GM19455 (cell line): ENCODE measurements around the gene FOXL3.
"Not testable (repeated sequence)": the region's sequence is repeated elsewhere in the genome, so short reads cannot be mapped to it uniquely, and the experiment has no call there.

Experiments
- ATAC-seq: cut with Tn5 transposase; IDR thresholded peaks from one replicate; pipeline ENCODE4 v1.9.1; 2021; ENCODE audit not compliant: unreplicated experiment

Gene FOXL3

DNA sequence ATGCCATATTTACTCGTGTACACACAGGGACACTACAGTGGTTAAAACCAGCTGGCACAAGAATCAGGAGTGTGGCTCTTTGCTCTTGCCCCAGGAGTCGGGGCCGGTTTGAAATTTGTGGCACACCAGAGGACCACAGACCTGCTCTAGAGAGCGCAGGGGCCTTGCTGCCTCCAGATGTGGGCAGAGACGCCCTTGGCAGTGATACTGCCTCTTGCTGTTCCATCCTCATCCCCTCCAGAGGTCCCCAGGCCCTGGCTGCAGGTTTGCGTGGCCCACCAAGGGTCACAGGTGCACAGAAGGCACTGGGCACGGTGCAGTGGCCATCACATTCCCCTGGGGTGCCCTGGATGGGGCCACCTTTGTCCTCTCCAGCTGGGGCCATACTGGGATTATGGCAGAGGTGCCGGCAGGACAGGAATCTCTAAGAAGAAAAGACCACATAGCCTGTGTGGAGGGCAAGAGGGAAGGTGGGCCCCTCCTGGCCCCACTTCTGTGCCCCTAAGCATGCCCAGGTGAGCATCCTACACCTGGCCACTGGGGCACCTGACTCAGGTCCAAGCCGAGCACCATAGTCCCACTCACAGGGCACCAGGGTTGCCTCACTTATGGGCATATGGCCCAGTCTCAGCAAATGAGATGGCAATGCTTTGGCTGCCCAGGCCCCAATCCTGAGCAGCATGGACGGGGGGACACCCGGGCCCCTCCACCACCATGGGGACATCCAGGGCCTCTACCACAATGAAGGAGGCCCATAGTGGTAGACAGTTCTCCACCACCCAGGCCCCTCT is 45.6 kb downstream of the FOXL3 start:
- ATAC-seq: no peak

DNA sequence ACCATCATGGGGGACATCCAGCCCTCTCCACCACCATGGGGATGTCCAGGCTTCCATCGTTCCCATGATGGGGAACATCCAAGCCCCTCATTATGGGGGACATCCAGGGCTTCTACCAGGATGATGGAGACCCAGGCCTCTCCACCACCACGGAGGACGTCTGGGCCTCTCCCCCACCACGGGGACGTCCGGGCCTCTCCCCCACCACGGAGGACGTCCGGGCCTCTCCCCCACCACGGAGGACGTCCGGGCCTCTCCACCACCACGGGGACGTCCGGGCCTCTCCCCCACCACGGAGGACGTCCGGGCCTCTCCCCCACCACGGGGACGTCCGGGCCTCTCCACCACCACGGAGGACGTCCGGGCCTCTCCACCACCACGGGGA is 46.2 kb downstream of the FOXL3 start:
- not testable (repeated sequence) for ATAC-seq

DNA sequence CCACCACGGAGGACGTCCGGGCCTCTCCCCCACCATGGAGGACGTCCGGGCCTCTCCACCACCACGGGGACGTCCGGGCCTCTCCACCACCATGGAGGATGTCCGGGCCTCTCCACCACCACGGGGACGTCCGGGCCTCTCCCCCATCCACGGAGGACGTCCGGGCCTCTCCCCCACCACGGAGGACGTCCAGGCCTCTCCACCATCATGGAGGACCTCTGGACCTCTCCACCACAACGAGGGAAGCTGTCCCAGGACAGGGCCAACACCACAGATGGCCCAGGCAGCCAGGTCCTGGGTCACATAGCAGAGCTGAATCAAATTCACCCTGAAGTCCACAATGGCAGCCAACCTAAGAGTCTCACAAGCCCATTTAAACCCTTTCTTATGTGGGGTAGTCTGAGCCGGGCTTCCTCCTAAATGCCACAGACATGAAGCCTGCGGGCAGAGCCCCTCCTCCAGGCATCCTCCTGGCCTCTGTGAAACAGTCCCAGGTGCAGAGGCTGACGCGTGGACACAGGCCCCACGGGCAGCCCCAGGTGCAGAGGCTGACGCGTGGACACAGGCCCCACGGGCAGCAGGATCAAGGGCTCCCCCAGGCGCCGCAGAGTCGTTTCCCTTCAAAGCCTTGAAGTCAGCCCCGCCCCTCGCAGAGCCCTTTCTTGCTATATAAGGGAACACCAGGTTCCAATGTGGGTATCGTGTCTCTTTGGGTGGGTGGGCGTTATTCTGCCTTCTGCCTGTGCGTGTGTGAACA is 47.0 kb downstream of the FOXL3 start:
- no peak for ATAC-seq

DNA sequence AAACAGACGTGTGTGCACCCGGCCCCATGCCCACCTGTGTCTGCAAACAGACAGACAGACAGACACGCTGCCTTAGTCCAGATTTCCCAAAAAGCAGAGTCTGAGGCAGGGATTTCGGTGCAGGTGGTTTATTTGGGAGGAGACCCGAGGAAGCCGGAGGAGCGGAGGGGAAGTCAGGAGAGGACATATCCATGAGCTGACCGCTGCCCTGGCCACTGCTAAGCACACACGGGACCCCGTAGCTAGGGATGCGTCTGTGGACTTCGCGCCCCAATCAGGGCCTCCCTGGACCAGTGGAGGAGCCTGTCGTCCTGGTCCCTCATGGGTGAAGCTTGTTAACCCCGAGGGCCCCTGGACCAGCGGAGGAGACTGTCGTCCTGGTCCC is 47.6 kb downstream of the FOXL3 start:
- ATAC-seq: no peak

DNA sequence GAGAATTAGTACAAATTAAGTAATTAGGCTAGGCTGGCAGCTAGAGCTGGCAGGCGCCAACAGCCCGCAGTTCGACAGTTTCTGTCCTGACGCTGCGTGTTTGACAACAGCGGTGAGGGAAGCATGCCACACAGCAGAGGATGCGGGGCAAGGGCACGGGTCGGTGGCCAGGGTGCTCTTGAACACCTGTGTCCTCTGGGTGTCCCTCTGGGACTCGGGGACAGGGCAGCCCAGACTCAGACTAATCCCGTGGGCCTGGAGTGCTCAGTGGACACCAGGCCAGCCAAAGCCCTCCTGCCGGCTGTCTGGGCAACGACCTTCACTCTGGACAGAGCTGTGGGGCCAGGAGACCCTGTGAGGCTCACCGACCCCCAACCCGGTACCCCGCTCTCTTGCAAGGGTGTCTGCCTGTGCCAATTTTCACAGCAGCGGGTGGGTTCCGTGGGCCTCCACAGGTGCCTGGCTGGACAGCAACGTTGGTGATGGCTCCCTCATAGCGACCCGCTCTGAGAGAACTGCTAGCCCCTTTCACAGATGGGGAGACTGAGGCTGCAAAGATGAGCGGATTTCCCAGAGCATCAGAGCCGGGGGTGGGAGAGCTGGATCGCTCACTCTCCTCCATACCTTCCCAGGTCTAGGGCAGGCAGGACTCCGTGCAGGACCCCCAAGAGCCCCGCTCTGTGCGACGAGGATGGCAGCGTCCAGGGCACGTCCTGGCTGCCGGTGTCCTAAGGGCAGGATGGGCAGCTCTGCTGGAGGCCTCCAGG is 48.5 kb downstream of the FOXL3 start:
- ATAC-seq: no peak

DNA sequence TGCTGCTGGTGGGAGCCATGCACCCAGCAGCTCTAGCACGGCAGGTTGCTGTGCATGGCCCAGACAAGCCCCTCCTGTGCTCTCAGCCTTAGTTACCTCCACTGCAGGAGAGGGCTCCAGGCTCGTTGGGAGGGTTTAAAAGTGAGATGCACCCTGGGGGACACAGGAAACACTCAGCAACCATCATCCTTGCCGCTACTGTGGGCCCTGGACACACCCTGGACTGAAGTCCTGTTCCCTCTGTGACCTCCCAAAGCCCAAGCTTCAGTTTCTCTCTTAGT is 49.0 kb downstream of the FOXL3 start:
- ATAC-seq: no peak

DNA sequence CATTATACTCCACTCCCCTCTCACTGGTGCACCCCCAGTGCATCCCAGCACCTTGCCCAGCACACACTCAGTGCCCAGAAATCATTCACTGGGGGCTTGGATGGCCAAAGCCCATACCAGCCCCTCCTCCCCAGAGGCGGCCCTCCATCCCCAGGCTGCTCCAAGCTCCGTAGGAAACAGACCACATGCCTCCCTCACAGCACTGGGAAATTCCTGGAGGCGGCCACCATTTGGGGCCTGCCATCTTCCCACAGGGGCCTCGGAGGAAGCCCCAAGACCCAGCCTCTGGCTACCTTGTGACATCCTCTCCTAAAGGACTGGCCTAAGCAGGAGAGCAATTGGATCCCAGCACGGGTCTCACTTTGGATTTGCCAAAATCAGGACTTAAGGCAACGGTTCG is 49.7 kb downstream of the FOXL3 start:
- ATAC-seq: no peak

DNA sequence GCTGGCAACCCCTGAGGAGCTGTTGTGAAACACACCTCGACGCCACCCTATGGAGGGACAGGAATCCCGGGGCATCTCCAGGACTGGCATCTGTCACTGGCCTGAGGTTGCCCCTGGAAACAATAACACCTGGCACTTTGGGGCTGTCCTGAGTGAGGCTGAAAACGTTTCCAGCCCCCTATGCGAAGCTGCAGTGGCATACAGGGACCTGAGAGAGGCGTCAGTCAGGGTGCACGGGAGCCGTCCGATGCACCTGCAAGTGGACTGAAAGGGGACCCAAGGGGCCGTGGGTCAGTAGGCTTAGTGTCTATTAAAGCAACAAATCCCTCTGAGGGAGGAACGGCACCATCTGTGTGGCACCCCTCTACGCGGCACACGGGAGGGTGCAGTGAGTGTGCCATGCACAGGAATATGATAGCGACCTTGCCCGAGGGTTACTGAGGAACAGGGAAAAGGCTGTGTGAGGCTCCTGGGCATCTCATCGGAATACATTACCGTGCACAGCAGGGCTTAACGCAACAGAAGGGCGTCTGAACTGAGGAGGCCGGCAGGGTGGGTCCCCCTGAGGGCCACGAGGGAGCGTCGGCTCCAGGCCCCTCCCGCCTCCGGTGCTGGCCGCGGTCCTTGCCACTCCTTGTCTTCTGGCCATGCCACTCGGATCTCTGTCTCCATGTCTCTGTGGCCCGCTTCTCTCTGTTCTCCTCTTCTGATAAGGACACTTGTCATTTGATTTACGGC is 50.4 kb downstream of the FOXL3 start:
- no peak for ATAC-seq
